ENCODE measurements around the gene ISOC2.
A peak's percentile ranks its signal among the peaks of the same experiment; 100 is the strongest.

ISOC2 gene

GRCh38 chr19:55483706-55484592 lies 22.5 kb upstream of the ISOC2 start:
- no peaks in the 10 kb centered on the region for H3K27me3 ChIP-seq (ENCODE audit: insufficient read depth, poor library complexity, severe bottlenecking)
- no peak for ATAC-seq (ENCODE audit: low read depth)
- H3K4me1 ChIP-seq (ENCODE audit: insufficient read depth, poor library complexity, severe bottlenecking) = peaks cover 12% of the 10 kb centered on the region

GRCh38 chr19:55482967-55483705 lies 21.7 kb upstream of the ISOC2 start:
- no peak for ATAC-seq (ENCODE audit: low read depth)
- peaks cover 12% of the 10 kb centered on the region for H3K4me1 ChIP-seq (ENCODE audit: insufficient read depth, poor library complexity, severe bottlenecking)
- no peak overlapping the region for H3K27ac ChIP-seq (ENCODE audit: poor library complexity, severe bottlenecking)
- H3K36me3 ChIP-seq (ENCODE audit: low read depth) = no peaks in the 10 kb centered on the region
- TF ChIP-seq CTCF (IDR thresholded peaks at IDR 0.05; ENCODE audit: poor library complexity, severe bottlenecking) = no peak
- DNase-seq (ENCODE audit: low spot score) = peak; percentile 67
- no peaks in the 10 kb centered on the region for H3K9me3 ChIP-seq (ENCODE audit: severe bottlenecking)
- H3K27me3 ChIP-seq (ENCODE audit: insufficient read depth, poor library complexity, severe bottlenecking) = no peaks in the 10 kb centered on the region
- no peak overlapping the region for H3K4me3 ChIP-seq (ENCODE audit: severe bottlenecking)

More at GRCh38 chr19:55483706-55484592, 22.5 kb upstream of the ISOC2 start:
- DNase-seq (ENCODE audit: low spot score) = peak; percentile 62
- no peak overlapping the region for H3K27ac ChIP-seq (ENCODE audit: poor library complexity, severe bottlenecking)
- no peaks in the 10 kb centered on the region for H3K9me3 ChIP-seq (ENCODE audit: severe bottlenecking)
- peak overlapping the region; percentile 66 for H3K4me3 ChIP-seq (ENCODE audit: severe bottlenecking)
- no peak for TF ChIP-seq CTCF (IDR thresholded peaks at IDR 0.05; ENCODE audit: poor library complexity, severe bottlenecking)
- no peaks in the 10 kb centered on the region for H3K36me3 ChIP-seq (ENCODE audit: low read depth)

GRCh38 chr19:55482156-55482961 lies 20.9 kb upstream of the ISOC2 start:
- Histone ChIP-seq H3K36me3 (ENCODE audit: low read depth) (no peaks in the 10 kb centered on the region), H3K27me3 (ENCODE audit: insufficient read depth, poor library complexity, severe bottlenecking) (no peaks in the 10 kb centered on the region), H3K9me3 (ENCODE audit: severe bottlenecking) (no peaks in the 10 kb centered on the region), H3K4me1 (ENCODE audit: insufficient read depth, poor library complexity, severe bottlenecking) (peaks cover 11% of the 10 kb centered on the region), H3K4me3 (ENCODE audit: severe bottlenecking) (no peak overlapping the region), H3K27ac (ENCODE audit: poor library complexity, severe bottlenecking) (no peak overlapping the region)
- DNase-seq (ENCODE audit: low spot score) = peak; percentile 61
- no peak for TF ChIP-seq CTCF (IDR thresholded peaks at IDR 0.05; ENCODE audit: poor library complexity, severe bottlenecking)
- no peak for ATAC-seq (ENCODE audit: low read depth)

- H3K4me3 ChIP-seq (ENCODE audit: severe bottlenecking) = no peak overlapping the region
- DNase-seq (ENCODE audit: low spot score) (no peak), ATAC-seq (ENCODE audit: low read depth) (no peak)
- no peak for TF ChIP-seq CTCF (IDR thresholded peaks at IDR 0.05; ENCODE audit: poor library complexity, severe bottlenecking)
- H3K9me3 ChIP-seq (ENCODE audit: severe bottlenecking) = no peaks in the 10 kb centered on the region
- peaks cover 5% of the 10 kb centered on the region for H3K4me1 ChIP-seq (ENCODE audit: insufficient read depth, poor library complexity, severe bottlenecking)
- H3K27me3 ChIP-seq (ENCODE audit: insufficient read depth, poor library complexity, severe bottlenecking) = no peaks in the 10 kb centered on the region
- no peaks in the 10 kb centered on the region for H3K36me3 ChIP-seq (ENCODE audit: low read depth)
- no peak overlapping the region for H3K27ac ChIP-seq (ENCODE audit: poor library complexity, severe bottlenecking)
Measured at GRCh38 chr19:55481794-55482155, 20.3 kb upstream of the ISOC2 start.
